ENCODE measurements around the gene MAVS. TPM values are rescaled to one million over a fixed set of nuclear protein-coding genes. Genes with fewer than 3 reads are reported as not detected.

The MAVS gene
- total RNA-seq, 2 experiments from 2014 or later: 13.6 to 14.7 TPM

GRCh38 chr20:3818155-3819151, 28.2 kb upstream of the MAVS start:
- POLR2A ChIA-PET: interaction anchor here (0.7 to 4.5 kb wide), 6 partner anchors 19 to 51 kb away, joined by 3 to 75 read pairs (median 6); partner anchors contain the start of genes ADISSP, CDC25B, CENPB and SPEF1
- no peaks in the 10 kb centered on the region for H3K27me3 Mint-ChIP-seq

GRCh38 chr20:3819411-3820047, 27.1 kb upstream of the MAVS start:
- TF ChIP-seq CTCF (IDR thresholded peaks at IDR 0.05): no peak
- Mint-ChIP-seq H3K4me3 (peak overlapping the region; percentile 78), H3K36me3 (ENCODE audit: low read depth) (peaks cover 29% of the 10 kb centered on the region), H3K27me3 (no peaks in the 10 kb centered on the region), H3K27ac (peak overlapping the region; percentile 99), H3K9me3 (no peaks in the 10 kb centered on the region), H3K4me1 (ENCODE audit: low read depth) (peaks cover 52% of the 10 kb centered on the region)
- H3K4me3 ChIP-seq (ENCODE audit: low read length): peak overlapping the region; percentile 92
- ATAC-seq (ENCODE audit: poor library complexity): no peak
- peaks cover 22% of the 10 kb centered on the region for H3K36me3 ChIP-seq (ENCODE audit: insufficient read depth, low read length)
- H3K9me3 ChIP-seq (ENCODE audit: control insufficient read depth in 1 of 2, insufficient read depth in 1 of 2, low read length in 2 of 2): no peaks in the 10 kb centered on the region
- H3K4me1 ChIP-seq (ENCODE audit: insufficient read depth, low read length): peaks cover 62% of the 10 kb centered on the region
- H3K27ac ChIP-seq (ENCODE audit: low read depth in 1 of 2, low read length in 2 of 2): peak overlapping the region; percentile 77 to 93
- POLR2A ChIA-PET: interaction anchor here (1.1 to 4.5 kb wide), 12 partner anchors 8 to 266 kb away, joined by 3 to 75 read pairs (median 14); partner anchors contain the start of genes ADISSP, CDC25B, CENPB and SPEF1
- intact Hi-C loops (cut with DNase I, micrococcal nuclease): loop anchor here (1.0 to 5.0 kb wide), 7 partner anchors 8 to 69 kb away; partner anchors contain the start of genes CENPB (in 1 of the 2) and PANK2 (in 1 of the 2)
- DNase-seq: peak in 1 of 14 experiments; percentile 29
- H3K27me3 ChIP-seq (ENCODE audit: control insufficient read depth in 1 of 2, insufficient read depth in 2 of 2, low read length in 2 of 2): no peaks in the 10 kb centered on the region
- CTCF ChIA-PET: interaction anchor here (1.1 to 4.2 kb wide), 14 partner anchors 8 to 266 kb away, joined by 3 to 59 read pairs (median 5); partner anchors contain the start of genes CDC25B, CENPB and SPEF1

More at GRCh38 chr20:3818155-3819151, 28.2 kb upstream of the MAVS start:
- peak in 2 of 14 experiments; percentile 51 to 62 for DNase-seq
- CTCF ChIA-PET: interaction anchor here (1.1 to 4.2 kb wide), 7 partner anchors 19 to 50 kb away, joined by 3 to 59 read pairs (median 6); partner anchors contain the start of genes CDC25B, CENPB and SPEF1
- H3K4me3 Mint-ChIP-seq: peak overlapping the region; percentile 68
- intact Hi-C loops (cut with DNase I, micrococcal nuclease): no loop called here
- H3K9me3 Mint-ChIP-seq: no peaks in the 10 kb centered on the region
- Histone ChIP-seq H3K27ac (ENCODE audit: low read depth in 1 of 2, low read length in 2 of 2) (no peak overlapping the region), H3K36me3 (ENCODE audit: insufficient read depth, low read length) (peaks cover 12% of the 10 kb centered on the region), H3K4me1 (ENCODE audit: insufficient read depth, low read length) (peaks cover 72% of the 10 kb centered on the region), H3K4me3 (ENCODE audit: low read length) (no peak overlapping the region), H3K9me3 (ENCODE audit: control insufficient read depth in 1 of 2, insufficient read depth in 1 of 2, low read length in 2 of 2) (no peaks in the 10 kb centered on the region), H3K27me3 (ENCODE audit: control insufficient read depth in 1 of 2, insufficient read depth in 2 of 2, low read length in 2 of 2) (no peaks in the 10 kb centered on the region)
- peaks cover 59% of the 10 kb centered on the region for H3K4me1 Mint-ChIP-seq (ENCODE audit: low read depth)
- H3K36me3 Mint-ChIP-seq (ENCODE audit: low read depth): peaks cover 25% of the 10 kb centered on the region
- ATAC-seq (ENCODE audit: poor library complexity): no peak
- TF ChIP-seq CTCF (IDR thresholded peaks at IDR 0.05): no peak
- peak overlapping the region; percentile 99 for H3K27ac Mint-ChIP-seq

Data from CD4-positive, alpha-beta T cell (primary cell).